A549 (cell line): Measurements from ENCODE around the gene TSPAN5.

Source experiments
- JUN ChIP-seq, 2 experiments: fragments of >200 bp; sonication (Bioruptor Twin); formaldehyde crosslinking; IDR thresholded peaks; 2 replicates in 1 of 2; 3 replicates in 1 of 2; pipeline ENCODE4 v1.6.1; 2016 to 2017
- POLR2A ChIP-seq: IDR thresholded peaks from 2 replicates; pipeline ENCODE4 v1.6.1; 2012; ENCODE audit warnings: mild to moderate bottlenecking, low read length
- SREBF2 ChIP-seq: fragments of 450-650 bp; IDR thresholded peaks from 2 replicates; pipeline ENCODE4 v1.6.1; 2014; ENCODE audit warnings: mild to moderate bottlenecking, moderate library complexity
- TF ChIP-seq, protein P1 (sequence below): fragments of >200 bp; sonication (Bioruptor Twin); formaldehyde crosslinking; IDR thresholded peaks from 3 replicates; pipeline ENCODE4 v1.5.1; 2016

DNA sequence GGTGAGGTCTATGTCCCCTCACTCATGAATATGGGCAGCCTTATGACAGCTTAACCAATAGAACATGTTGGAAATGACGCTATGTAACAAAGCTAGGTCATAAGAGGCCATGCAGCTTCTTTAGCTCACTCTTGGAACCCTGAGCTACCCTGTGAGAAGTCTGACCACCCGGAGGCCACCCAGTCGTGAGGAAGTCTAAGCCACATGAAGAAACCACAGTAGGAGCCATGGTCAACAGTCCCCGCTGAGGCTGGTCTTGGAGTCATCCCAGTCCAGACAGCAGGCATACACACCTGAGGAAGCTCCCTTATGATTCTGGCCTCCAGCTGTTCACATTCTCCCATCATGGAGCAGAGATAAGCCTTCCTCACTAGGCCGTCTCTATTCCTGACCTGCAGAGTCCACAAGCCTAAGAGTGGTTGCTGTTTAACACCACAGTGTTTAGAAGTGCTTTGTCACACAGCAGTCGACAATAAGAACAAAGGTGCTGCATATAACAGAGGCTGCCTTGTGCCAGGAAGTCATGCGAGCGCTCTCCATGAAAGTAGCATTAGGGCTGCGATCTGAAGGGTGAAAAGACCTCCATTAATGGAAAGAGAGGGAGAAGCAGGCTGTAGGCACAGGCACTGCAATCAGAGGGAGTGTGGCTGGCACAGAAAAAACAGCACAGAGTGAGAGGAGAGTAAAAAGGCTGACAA, 38.2 kb downstream of the TSPAN5 start:
- TF ChIP-seq, protein P1, sequence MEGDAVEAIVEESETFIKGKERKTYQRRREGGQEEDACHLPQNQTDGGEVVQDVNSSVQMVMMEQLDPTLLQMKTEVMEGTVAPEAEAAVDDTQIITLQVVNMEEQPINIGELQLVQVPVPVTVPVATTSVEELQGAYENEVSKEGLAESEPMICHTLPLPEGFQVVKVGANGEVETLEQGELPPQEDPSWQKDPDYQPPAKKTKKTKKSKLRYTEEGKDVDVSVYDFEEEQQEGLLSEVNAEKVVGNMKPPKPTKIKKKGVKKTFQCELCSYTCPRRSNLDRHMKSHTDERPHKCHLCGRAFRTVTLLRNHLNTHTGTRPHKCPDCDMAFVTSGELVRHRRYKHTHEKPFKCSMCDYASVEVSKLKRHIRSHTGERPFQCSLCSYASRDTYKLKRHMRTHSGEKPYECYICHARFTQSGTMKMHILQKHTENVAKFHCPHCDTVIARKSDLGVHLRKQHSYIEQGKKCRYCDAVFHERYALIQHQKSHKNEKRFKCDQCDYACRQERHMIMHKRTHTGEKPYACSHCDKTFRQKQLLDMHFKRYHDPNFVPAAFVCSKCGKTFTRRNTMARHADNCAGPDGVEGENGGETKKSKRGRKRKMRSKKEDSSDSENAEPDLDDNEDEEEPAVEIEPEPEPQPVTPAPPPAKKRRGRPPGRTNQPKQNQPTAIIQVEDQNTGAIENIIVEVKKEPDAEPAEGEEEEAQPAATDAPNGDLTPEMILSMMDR, result no peak
- TF ChIP-seq SREBF2, result no peak
- TF ChIP-seq POLR2A, result no peak
- TF ChIP-seq JUN (IDR thresholded peaks at IDR 0.05), result no peak
